Measurements from ENCODE around the gene CENPS. TPM values are rescaled to one million over a fixed set of nuclear protein-coding genes. Genes with fewer than 3 reads are reported as not detected.

CENPS gene
- total and polyA plus RNA-seq, 2 of the 13 experiments (the other 11 are each of a cell fraction or from before 2014, with no cell fraction given): 3.3 to 22.0 TPM

DNA sequence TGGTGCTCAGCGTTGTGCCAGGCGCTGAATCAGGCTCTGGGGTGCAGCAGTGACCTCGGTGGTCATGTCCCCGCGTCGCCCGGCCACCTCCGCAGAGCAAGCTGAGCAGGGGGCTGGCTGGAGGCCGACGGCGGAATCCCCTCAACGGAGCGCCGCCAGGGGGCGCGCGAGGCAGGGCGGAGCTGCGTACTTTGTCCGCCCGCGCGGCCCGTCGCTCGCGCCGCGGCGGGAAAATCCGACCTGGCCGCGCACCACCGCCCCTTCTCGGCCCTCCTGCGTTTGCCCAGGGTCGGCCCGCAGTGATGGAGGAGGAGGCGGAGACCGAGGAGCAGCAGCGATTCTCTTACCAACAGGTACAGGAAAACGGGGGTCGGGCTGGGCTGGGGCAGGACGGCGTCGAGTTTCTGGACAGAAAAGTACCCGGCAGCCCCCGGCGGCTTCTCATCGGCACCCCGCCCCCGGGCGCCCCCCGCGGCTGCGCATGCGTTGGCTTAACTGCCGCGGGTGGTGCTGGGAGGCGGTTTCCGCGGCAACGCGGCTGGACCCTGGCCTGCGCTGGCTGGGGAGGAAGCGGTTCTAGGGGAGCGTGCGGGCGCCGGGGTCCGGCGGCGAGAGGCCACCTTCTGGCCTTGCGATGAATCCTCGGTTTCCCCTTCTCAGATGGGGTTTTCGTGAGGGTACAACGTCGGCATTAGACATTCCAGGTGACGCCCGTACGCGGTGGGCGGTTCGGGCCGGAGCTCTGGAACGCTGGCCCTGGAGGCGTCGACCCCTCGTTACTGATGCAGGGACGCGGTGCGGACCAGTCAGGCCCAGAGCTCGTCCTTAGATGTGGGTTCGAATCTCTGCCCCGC, at the start of gene CENPS (continued):
- TF ChIP-seq ZSCAN22 (CRISPR knock-in tag; IDR thresholded peaks at IDR 0.05) (no peak; the same call in 1 of the 2 replicates), MAFK (conservative IDR thresholded peaks at IDR 0.05 in 1 of 2, IDR thresholded peaks at IDR 0.05 in 1 of 2; ENCODE audit: low read length in 2 of 2) (no peak), THYN1 (CRISPR knock-in tag; IDR thresholded peaks at IDR 0.05; ENCODE audit: borderline replicate concordance, low read depth) (no peak), ZNF329 (CRISPR knock-in tag; IDR thresholded peaks at IDR 0.05; ENCODE audit: low read depth) (0 out of 2 replicates have a peak, but pooled peaks have one; percentile 75), PAWR (CRISPR knock-in tag; IDR thresholded peaks at IDR 0.05; ENCODE audit: borderline replicate concordance) (no peak), ZNF33A (CRISPR knock-in tag; IDR thresholded peaks at IDR 0.05; ENCODE audit: borderline replicate concordance) (no peak), ATRX (CRISPR knock-in tag; IDR thresholded peaks at IDR 0.05; ENCODE audit: borderline replicate concordance) (no peak), ZNF230 (CRISPR knock-in tag; IDR thresholded peaks at IDR 0.05) (peak; percentile 91), SOX5 (CRISPR knock-in tag; IDR thresholded peaks at IDR 0.05; ENCODE audit: borderline replicate concordance) (peak; percentile 11; the same call in 1 of the 2 replicates), ZNF335 (CRISPR knock-in tag; IDR thresholded peaks at IDR 0.05) (no peak; the same call in 1 of the 2 replicates), CBX1 (IDR thresholded peaks at IDR 0.05; ENCODE audit: low read depth) (peak; percentile 55), CHD4 (IDR thresholded peaks at IDR 0.05; ENCODE audit: borderline replicate concordance, low read length) (peak; percentile 32; the same call in 1 of the 2 replicates), HNRNPL (IDR thresholded peaks at IDR 0.05; ENCODE audit: low read depth, low read length) (no peak; the same call in 1 of the 2 replicates), ZNF333 (CRISPR knock-in tag; IDR thresholded peaks at IDR 0.05; ENCODE audit: borderline replicate concordance) (peak; percentile 30; the same call in 1 of the 2 replicates), NKX3-1 (CRISPR knock-in tag; IDR thresholded peaks at IDR 0.05) (peak; percentile 76; the same call in 1 of the 2 replicates), AGO2 (optimal IDR thresholded peaks at IDR 0.05; ENCODE audit: low read depth, low read length) (peak; percentile 62), ZNF563 (CRISPR knock-in tag; IDR thresholded peaks at IDR 0.05) (peak; percentile 87), ZNF557 (CRISPR knock-in tag; IDR thresholded peaks at IDR 0.05) (peak; percentile 79; the same call in 1 of the 2 replicates), ZNF383 (CRISPR knock-in tag; IDR thresholded peaks at IDR 0.05; ENCODE audit: borderline replicate concordance) (no peak), ZSCAN9 (CRISPR knock-in tag; IDR thresholded peaks at IDR 0.05; ENCODE audit: borderline replicate concordance) (peak; percentile 6; the same call in 1 of the 2 replicates), CENPX (CRISPR knock-in tag; IDR thresholded peaks at IDR 0.05) (no peak)
- TF ChIP-seq, protein P1, sequence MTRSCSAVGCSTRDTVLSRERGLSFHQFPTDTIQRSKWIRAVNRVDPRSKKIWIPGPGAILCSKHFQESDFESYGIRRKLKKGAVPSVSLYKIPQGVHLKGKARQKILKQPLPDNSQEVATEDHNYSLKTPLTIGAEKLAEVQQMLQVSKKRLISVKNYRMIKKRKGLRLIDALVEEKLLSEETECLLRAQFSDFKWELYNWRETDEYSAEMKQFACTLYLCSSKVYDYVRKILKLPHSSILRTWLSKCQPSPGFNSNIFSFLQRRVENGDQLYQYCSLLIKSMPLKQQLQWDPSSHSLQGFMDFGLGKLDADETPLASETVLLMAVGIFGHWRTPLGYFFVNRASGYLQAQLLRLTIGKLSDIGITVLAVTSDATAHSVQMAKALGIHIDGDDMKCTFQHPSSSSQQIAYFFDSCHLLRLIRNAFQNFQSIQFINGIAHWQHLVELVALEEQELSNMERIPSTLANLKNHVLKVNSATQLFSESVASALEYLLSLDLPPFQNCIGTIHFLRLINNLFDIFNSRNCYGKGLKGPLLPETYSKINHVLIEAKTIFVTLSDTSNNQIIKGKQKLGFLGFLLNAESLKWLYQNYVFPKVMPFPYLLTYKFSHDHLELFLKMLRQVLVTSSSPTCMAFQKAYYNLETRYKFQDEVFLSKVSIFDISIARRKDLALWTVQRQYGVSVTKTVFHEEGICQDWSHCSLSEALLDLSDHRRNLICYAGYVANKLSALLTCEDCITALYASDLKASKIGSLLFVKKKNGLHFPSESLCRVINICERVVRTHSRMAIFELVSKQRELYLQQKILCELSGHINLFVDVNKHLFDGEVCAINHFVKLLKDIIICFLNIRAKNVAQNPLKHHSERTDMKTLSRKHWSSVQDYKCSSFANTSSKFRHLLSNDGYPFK (CRISPR knock-in tag; IDR thresholded peaks at IDR 0.05; ENCODE audit: borderline replicate concordance): peak; percentile 73
- TF ChIP-seq, protein P2, sequence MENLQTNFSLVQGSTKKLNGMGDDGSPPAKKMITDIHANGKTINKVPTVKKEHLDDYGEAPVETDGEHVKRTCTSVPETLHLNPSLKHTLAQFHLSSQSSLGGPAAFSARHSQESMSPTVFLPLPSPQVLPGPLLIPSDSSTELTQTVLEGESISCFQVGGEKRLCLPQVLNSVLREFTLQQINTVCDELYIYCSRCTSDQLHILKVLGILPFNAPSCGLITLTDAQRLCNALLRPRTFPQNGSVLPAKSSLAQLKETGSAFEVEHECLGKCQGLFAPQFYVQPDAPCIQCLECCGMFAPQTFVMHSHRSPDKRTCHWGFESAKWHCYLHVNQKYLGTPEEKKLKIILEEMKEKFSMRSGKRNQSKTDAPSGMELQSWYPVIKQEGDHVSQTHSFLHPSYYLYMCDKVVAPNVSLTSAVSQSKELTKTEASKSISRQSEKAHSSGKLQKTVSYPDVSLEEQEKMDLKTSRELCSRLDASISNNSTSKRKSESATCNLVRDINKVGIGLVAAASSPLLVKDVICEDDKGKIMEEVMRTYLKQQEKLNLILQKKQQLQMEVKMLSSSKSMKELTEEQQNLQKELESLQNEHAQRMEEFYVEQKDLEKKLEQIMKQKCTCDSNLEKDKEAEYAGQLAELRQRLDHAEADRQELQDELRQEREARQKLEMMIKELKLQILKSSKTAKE (CRISPR knock-in tag; IDR thresholded peaks at IDR 0.05; ENCODE audit: borderline replicate concordance): peak; percentile 71; the same call in 1 of the 2 replicates
- TF ChIP-seq, protein P3, sequence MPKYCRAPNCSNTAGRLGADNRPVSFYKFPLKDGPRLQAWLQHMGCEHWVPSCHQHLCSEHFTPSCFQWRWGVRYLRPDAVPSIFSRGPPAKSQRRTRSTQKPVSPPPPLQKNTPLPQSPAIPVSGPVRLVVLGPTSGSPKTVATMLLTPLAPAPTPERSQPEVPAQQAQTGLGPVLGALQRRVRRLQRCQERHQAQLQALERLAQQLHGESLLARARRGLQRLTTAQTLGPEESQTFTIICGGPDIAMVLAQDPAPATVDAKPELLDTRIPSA (CRISPR knock-in tag; IDR thresholded peaks at IDR 0.05; ENCODE audit: borderline replicate concordance): no peak
